ENCODE results near the gene CRYBG1.

Gene CRYBG1

GRCh38 chr6:106574741-106575458 is 214.4 kb downstream of the CRYBG1 start:
- TF ChIP-seq TAF1 (IDR thresholded peaks at IDR 0.05; ENCODE audit: low read depth) = no peak
- no peak for TF ChIP-seq TEAD4 (IDR thresholded peaks at IDR 0.05)
- TF ChIP-seq RAD21 (IDR thresholded peaks at IDR 0.05; ENCODE audit: low read depth) = no peak
- TF ChIP-seq ZBTB7A (IDR thresholded peaks at IDR 0.05; ENCODE audit: low read depth) = no peak
- no peak for TF ChIP-seq EGR1 (IDR thresholded peaks at IDR 0.05)
- no peak for TF ChIP-seq YY1 (IDR thresholded peaks at IDR 0.05; ENCODE audit: low read depth)
- TF ChIP-seq EP300 (IDR thresholded peaks at IDR 0.05; ENCODE audit: borderline replicate concordance) = no peak
- TF ChIP-seq MAX (IDR thresholded peaks at IDR 0.05) = no peak
- TF ChIP-seq NFIC (IDR thresholded peaks at IDR 0.05) = no peak
- no peak for TF ChIP-seq CREB1 (IDR thresholded peaks at IDR 0.05; ENCODE audit: low read depth)
- no peak for TF ChIP-seq FOXM1 (IDR thresholded peaks at IDR 0.05; ENCODE audit: borderline replicate concordance, low read depth)
- TF ChIP-seq REST (IDR thresholded peaks at IDR 0.05; ENCODE audit: low read depth) = no peak
- no peak for TF ChIP-seq USF1 (IDR thresholded peaks at IDR 0.05)
- TF ChIP-seq CEBPB (IDR thresholded peaks at IDR 0.05) = no peak

- TF ChIP-seq FOXM1 (IDR thresholded peaks at IDR 0.05; ENCODE audit: borderline replicate concordance, low read depth) = no peak
- TF ChIP-seq CREB1 (IDR thresholded peaks at IDR 0.05; ENCODE audit: low read depth) = no peak
- no peak for TF ChIP-seq NFIC (IDR thresholded peaks at IDR 0.05)
- TF ChIP-seq MAX (IDR thresholded peaks at IDR 0.05) = no peak
- TF ChIP-seq YY1 (IDR thresholded peaks at IDR 0.05; ENCODE audit: low read depth) = no peak
- no peak for TF ChIP-seq TCF12 (IDR thresholded peaks at IDR 0.05; ENCODE audit: low read depth)
- no peak for TF ChIP-seq EP300 (IDR thresholded peaks at IDR 0.05; ENCODE audit: borderline replicate concordance)
- no peak for TF ChIP-seq TEAD4 (IDR thresholded peaks at IDR 0.05)
- TF ChIP-seq ZBTB7A (IDR thresholded peaks at IDR 0.05; ENCODE audit: low read depth) = no peak
- TF ChIP-seq EGR1 (IDR thresholded peaks at IDR 0.05) = no peak
- TF ChIP-seq REST (IDR thresholded peaks at IDR 0.05; ENCODE audit: low read depth) = no peak
- TF ChIP-seq TAF1 (IDR thresholded peaks at IDR 0.05; ENCODE audit: low read depth) = no peak
- no peak for TF ChIP-seq CEBPB (IDR thresholded peaks at IDR 0.05)
- no peak for TF ChIP-seq RAD21 (IDR thresholded peaks at IDR 0.05; ENCODE audit: low read depth)
- TF ChIP-seq USF1 (IDR thresholded peaks at IDR 0.05) = no peak
These were observed 218.8 kb downstream of the CRYBG1 start for GRCh38 chr6:106579281-106579680.

- TF ChIP-seq MAX (IDR thresholded peaks at IDR 0.05) (no peak), TAF1 (IDR thresholded peaks at IDR 0.05; ENCODE audit: low read depth) (no peak), FOXM1 (IDR thresholded peaks at IDR 0.05; ENCODE audit: borderline replicate concordance, low read depth) (no peak), CEBPB (IDR thresholded peaks at IDR 0.05) (no peak), NFIC (IDR thresholded peaks at IDR 0.05) (no peak), TEAD4 (IDR thresholded peaks at IDR 0.05) (no peak), ZBTB7A (IDR thresholded peaks at IDR 0.05; ENCODE audit: low read depth) (no peak), USF1 (IDR thresholded peaks at IDR 0.05) (no peak), EP300 (IDR thresholded peaks at IDR 0.05; ENCODE audit: borderline replicate concordance) (no peak), TCF12 (IDR thresholded peaks at IDR 0.05; ENCODE audit: low read depth) (no peak), RAD21 (IDR thresholded peaks at IDR 0.05; ENCODE audit: low read depth) (no peak), EGR1 (IDR thresholded peaks at IDR 0.05) (no peak), CREB1 (IDR thresholded peaks at IDR 0.05; ENCODE audit: low read depth) (no peak)
These were observed 221.0 kb downstream of the CRYBG1 start for GRCh38 chr6:106581468-106581867.

- no peak for TF ChIP-seq USF1 (IDR thresholded peaks at IDR 0.05)
- TF ChIP-seq CEBPB (IDR thresholded peaks at IDR 0.05) = no peak
These were observed 226.4 kb downstream of the CRYBG1 start for GRCh38 chr6:106586815-106587415.

All from Ishikawa (cell line).